Gastrocnemius medialis (tissue), 4 donors: ENCODE measurements around the gene RASSF5.

ENCODE experiments used
- POLR2A ChIP-seq, 2 donors: fragments of 450-650 bp; IDR thresholded peaks; one replicate each; pipeline ENCODE4 v1.6.1; 2017; ENCODE audit warnings: antibody characterized with exemption in 2 of 2, mild to moderate bottlenecking in 2 of 2, moderate library complexity in 2 of 2
- TF ChIP-seq, protein P1 (sequence below), 5 experiments: fragments of 450-650 bp in 3 of 5; fragments of 200-600 bp in 2 of 5; sonication (generic) in 2 of 5; IDR thresholded peaks in 4 of 5; conservative IDR thresholded peaks in 1 of 5; 1 replicate in 4 of 5; 2 replicates in 1 of 5; pipeline ENCODE4 v1.5.1; 2016 to 2019; ENCODE audit warnings: antibody characterized with exemption in 5 of 5, mild to moderate bottlenecking in 3 of 5, moderate library complexity in 3 of 5

DNA sequence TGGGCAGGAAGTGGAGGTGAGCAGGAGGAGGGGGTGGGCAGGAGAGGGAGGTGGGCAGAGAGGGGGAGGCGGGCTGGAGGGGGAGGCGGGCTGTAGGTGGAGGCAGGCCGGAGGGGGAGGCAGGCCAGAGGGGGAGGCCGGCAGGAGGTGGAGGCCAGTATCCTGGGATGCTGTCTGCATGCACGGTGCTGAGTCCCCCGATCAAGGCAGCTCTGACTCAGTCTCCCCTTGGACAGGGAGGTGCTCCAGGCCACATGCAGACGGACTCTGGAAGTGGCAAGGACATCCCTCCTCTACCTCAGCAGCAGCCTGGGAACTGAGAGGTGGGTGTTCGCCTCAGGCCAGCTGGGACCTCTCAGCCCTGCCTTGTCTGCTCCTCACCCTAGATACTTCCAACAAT lies 27.1 kb upstream of the RASSF5 start:
- TF ChIP-seq, protein P1, sequence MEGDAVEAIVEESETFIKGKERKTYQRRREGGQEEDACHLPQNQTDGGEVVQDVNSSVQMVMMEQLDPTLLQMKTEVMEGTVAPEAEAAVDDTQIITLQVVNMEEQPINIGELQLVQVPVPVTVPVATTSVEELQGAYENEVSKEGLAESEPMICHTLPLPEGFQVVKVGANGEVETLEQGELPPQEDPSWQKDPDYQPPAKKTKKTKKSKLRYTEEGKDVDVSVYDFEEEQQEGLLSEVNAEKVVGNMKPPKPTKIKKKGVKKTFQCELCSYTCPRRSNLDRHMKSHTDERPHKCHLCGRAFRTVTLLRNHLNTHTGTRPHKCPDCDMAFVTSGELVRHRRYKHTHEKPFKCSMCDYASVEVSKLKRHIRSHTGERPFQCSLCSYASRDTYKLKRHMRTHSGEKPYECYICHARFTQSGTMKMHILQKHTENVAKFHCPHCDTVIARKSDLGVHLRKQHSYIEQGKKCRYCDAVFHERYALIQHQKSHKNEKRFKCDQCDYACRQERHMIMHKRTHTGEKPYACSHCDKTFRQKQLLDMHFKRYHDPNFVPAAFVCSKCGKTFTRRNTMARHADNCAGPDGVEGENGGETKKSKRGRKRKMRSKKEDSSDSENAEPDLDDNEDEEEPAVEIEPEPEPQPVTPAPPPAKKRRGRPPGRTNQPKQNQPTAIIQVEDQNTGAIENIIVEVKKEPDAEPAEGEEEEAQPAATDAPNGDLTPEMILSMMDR (IDR thresholded peaks at IDR 0.05 in 4 of 5, conservative IDR thresholded peaks at IDR 0.05 in 1 of 5), result no peak
- no peak for TF ChIP-seq POLR2A (IDR thresholded peaks at IDR 0.05)
